Smooth muscle cell (in vitro differentiated cells): ENCODE measurements around the gene DNAJC5. TPM values are rescaled to one million over a fixed set of nuclear protein-coding genes. Genes with fewer than 3 reads are reported as not detected.

ENCODE experiments used
- DNase-seq: peaks from one replicate; lab custom pipeline; 2025; ENCODE audit not compliant: unreplicated experiment; lab: John Stamatoyannopoulos, UW
- H2AFZ ChIP-seq: fragments of 200-600 bp; sonication (generic); 2 replicates; pipeline ENCODE4 v1.6.0; 2016; ENCODE audit warnings: antibody characterized with exemption, low read depth, mild to moderate bottlenecking
- H3F3A ChIP-seq: fragments of 200-600 bp; sonication (generic); 2 replicates; pipeline ENCODE4 v1.6.0; 2017; ENCODE audit warnings: antibody characterized with exemption, low read depth
- H3K27ac ChIP-seq: fragments of 200-600 bp; sonication (generic); 2 replicates; pipeline ENCODE4 v1.5.1; 2016; ENCODE audit warnings: low read depth, mild to moderate bottlenecking
- H3K27me3 ChIP-seq: fragments of 200-600 bp; sonication (generic); 2 replicates; pipeline ENCODE4 v1.6.1; 2016; ENCODE audit warnings: low read depth, mild to moderate bottlenecking
- H3K36me3 ChIP-seq: fragments of 200-600 bp; sonication (generic); 2 replicates; pipeline ENCODE4 v1.5.1; 2016; ENCODE audit warnings: low read depth
- H3K4me1 ChIP-seq: fragments of 200-600 bp; sonication (generic); 2 replicates; pipeline ENCODE4 v1.5.1; 2016; ENCODE audit warnings: low read depth
- H3K4me2 ChIP-seq: fragments of 200-600 bp; sonication (generic); 2 replicates; pipeline ENCODE4 v1.6.0; 2016; ENCODE audit warnings: mild to moderate bottlenecking
- H3K4me3 ChIP-seq: fragments of 200-600 bp; sonication (generic); 2 replicates; pipeline ENCODE4 v1.5.1; 2016; ENCODE audit warnings: mild to moderate bottlenecking
- H3K79me2 ChIP-seq: fragments of 200-600 bp; sonication (generic); 2 replicates; pipeline ENCODE4 v1.6.0; 2016; ENCODE audit warnings: low read depth, mild to moderate bottlenecking
- H3K9ac ChIP-seq: fragments of 200-600 bp; sonication (generic); 2 replicates; pipeline ENCODE4 v1.6.0; 2016; ENCODE audit warnings: low read depth
- H3K9me3 ChIP-seq: fragments of 200-600 bp; sonication (generic); replicated peaks from 2 replicates; pipeline ENCODE4 v1.5.1; 2016; ENCODE audit warnings: low read depth
- H4K20me1 ChIP-seq: fragments of 200-600 bp; sonication (generic); 2 replicates; pipeline ENCODE4 v1.6.0; 2016; ENCODE audit warnings: low read depth
- WGBS: methylation state at CpG from one replicate; pipeline ENCODE4 v1.1.7; 2016; ENCODE audit warnings: low lambda C conversion rate; 5-methylcytosine and 5-hydroxymethylcytosine counted together
- polyA plus RNA-seq: library from polyadenylated mRNA; unstranded; fragments of >200 nt; fragmentation: Nextera tagmentation; extraction: Ambion mirVana; gene quantifications from 2 replicates; pipeline ENCODE4 v1.2.1, GENCODE V29; 2016
- total RNA-seq: library from RNA; depleted of rRNA; stranded (reverse); fragments of >200 nt; gene quantifications from 2 replicates; pipeline ENCODE4 v1.2.3, GENCODE V29; 2014
- TF ChIP-seq, protein P1 (sequence below): fragments of 200-600 bp; sonication (generic); IDR thresholded peaks from 2 replicates; pipeline ENCODE4 v1.5.1; 2017; ENCODE audit warnings: borderline replicate concordance, mild to moderate bottlenecking, antibody characterized with exemption; ENCODE audit not compliant: insufficient read depth, poor library complexity, severe bottlenecking

Gene DNAJC5
- total and polyA plus RNA-seq, 2 experiments from 2014 or later: 8.7 to 24.5 TPM

DNA sequence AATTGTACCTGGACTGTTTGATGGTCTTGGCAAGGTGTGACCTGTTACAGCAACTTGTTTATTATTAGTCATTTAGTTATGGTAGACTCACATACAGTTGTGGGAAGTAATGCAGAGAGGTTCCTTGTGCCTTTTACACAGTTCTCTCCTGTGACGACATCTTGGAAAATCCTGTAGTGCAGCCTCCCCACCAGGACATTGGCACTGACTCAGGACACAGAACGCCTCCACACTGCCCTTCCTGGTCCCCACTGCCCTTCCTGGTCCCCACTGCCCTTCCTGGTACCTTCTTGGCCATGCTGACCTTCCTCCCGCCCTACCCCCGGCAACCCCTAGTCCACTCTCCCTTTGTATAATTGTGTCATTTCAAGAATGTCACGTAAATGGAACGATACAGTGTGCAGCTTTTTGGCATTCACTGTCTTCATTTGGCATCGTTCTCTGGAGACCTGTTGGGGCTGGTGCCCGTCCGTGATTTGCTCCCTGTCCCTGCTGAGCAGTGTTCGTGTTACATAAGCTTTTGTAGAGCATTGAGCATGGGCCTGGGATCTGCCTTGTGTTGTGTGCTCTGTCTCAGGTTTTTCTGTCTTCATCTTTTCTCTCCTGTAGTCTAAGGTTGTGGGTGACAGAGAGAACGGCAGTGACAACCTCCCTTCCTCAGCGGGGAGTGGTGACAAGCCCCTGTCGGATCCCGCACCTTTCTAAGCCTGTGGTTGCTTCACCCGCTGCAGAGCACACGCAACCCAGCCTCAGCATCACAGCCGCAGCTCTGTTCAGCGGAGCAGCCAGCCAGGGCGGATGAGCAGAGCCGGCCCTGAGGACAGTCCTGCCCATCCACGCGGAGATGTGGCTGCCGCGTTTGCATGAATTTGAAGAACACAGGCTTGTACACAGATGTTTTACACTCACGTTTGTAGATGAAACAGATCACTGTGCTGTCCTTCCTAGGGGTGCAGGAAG, 5.4 kb upstream of the DNAJC5 start:
- Histone ChIP-seq H3F3A (peaks cover 38% of the 10 kb centered on the region), H3K4me2 (no peak overlapping the region), H3K27me3 (no peaks in the 10 kb centered on the region), H3K4me3 (no peak overlapping the region), H2AFZ (no peak overlapping the region), H3K4me1 (no peaks in the 10 kb centered on the region), H4K20me1 (peaks cover 82% of the 10 kb centered on the region), H3K9ac (no peak overlapping the region), H3K27ac (no peak overlapping the region), H3K9me3 (no peaks in the 10 kb centered on the region), H3K36me3 (no peaks in the 10 kb centered on the region), H3K79me2 (peaks cover 3% of the 10 kb centered on the region)
- 97% methylated on average over 25 of the region's 25 CpGs for WGBS
- DNase-seq: no peak
- TF ChIP-seq, protein P1, sequence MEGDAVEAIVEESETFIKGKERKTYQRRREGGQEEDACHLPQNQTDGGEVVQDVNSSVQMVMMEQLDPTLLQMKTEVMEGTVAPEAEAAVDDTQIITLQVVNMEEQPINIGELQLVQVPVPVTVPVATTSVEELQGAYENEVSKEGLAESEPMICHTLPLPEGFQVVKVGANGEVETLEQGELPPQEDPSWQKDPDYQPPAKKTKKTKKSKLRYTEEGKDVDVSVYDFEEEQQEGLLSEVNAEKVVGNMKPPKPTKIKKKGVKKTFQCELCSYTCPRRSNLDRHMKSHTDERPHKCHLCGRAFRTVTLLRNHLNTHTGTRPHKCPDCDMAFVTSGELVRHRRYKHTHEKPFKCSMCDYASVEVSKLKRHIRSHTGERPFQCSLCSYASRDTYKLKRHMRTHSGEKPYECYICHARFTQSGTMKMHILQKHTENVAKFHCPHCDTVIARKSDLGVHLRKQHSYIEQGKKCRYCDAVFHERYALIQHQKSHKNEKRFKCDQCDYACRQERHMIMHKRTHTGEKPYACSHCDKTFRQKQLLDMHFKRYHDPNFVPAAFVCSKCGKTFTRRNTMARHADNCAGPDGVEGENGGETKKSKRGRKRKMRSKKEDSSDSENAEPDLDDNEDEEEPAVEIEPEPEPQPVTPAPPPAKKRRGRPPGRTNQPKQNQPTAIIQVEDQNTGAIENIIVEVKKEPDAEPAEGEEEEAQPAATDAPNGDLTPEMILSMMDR: no peak

DNA sequence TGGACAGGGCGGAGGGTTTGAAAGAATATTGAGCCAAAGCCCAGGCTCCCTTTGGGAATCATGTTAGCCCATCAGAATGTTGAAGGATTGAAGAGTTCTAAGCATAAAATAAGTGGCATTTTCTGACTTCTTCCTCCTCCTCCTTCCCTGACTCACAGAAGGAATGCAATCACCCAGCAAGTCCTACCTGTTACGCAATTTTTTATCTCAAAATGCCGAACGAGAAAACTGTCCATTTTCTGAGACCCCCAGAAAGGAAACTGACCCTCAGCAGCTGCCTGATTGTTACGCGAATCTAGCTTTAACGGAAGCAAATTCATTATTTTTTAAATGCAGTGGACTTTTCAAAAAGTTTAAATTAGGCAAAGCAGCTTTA, 4.7 kb upstream of the DNAJC5 start:
- H4K20me1 ChIP-seq: peaks cover 75% of the 10 kb centered on the region
- no peaks in the 10 kb centered on the region for H3K4me1 ChIP-seq
- no peaks in the 10 kb centered on the region for H3K27me3 ChIP-seq
- H3K79me2 ChIP-seq: peaks cover 3% of the 10 kb centered on the region
- no peak overlapping the region for H3K4me3 ChIP-seq
- H3K9ac ChIP-seq: no peak overlapping the region
- H2AFZ ChIP-seq: no peak overlapping the region
- H3K9me3 ChIP-seq: no peaks in the 10 kb centered on the region
- H3K27ac ChIP-seq: no peak overlapping the region
- no peak overlapping the region for H3K4me2 ChIP-seq
- WGBS: 80% methylated on average over 7 of the region's 7 CpGs
- no peaks in the 10 kb centered on the region for H3K36me3 ChIP-seq
- TF ChIP-seq, protein P1: no peak
- peaks cover 38% of the 10 kb centered on the region for H3F3A ChIP-seq
- no peak for DNase-seq

DNA sequence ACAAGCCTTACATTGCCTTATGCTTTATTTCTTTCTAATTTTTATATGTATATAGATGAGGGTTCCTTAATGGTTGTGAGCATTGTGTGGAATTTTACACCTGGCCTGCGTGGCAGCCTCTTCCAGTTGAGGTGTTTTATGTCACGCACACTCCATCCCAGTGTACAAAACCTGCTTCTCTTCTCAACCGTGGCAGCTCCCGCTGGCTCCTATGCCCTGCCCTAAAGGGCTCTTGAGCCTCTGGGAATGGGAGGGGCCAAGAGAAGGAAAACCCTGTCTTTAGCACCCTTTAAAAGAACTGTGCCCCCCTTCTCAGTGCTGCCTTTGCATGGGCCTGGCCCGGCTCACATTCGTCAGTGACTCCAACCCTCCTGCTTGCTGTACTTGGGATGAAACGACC, 4.3 kb upstream of the DNAJC5 start:
- Histone ChIP-seq H4K20me1 (peaks cover 72% of the 10 kb centered on the region), H3F3A (peaks cover 38% of the 10 kb centered on the region), H3K36me3 (no peaks in the 10 kb centered on the region), H3K4me2 (no peak overlapping the region), H3K4me3 (no peak overlapping the region), H3K27me3 (no peaks in the 10 kb centered on the region), H3K9me3 (no peaks in the 10 kb centered on the region), H3K9ac (no peak overlapping the region), H3K27ac (no peak overlapping the region), H3K79me2 (peaks cover 6% of the 10 kb centered on the region), H2AFZ (no peak overlapping the region), H3K4me1 (no peaks in the 10 kb centered on the region)
- TF ChIP-seq, protein P1: no peak
- no peak for DNase-seq
- WGBS: 95% methylated on average over 7 of the region's 7 CpGs
